ENCODE results near the gene C13orf42.

C13orf42 gene

DNA sequence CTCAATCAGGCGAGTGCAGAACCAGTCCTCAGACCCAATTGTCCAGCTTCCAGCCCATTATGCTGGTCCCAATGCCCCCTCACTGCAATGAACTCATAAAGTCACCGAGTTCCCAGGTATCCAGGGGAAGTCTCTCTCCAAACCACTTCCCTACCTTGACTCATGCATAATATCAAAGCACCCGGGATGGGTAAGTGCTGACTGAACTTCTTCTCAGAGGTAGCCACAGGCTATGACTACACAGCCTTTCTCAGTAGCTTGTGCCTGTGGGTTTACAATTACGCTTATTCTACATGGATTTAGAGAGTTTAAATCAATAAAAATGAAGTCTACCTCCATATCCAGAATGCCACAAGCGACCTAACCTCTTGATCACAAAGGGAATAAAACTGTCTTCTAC lies 1.7 kb upstream of the C13orf42 start:
- Histone ChIP-seq H3K36me3 (ENCODE audit: insufficient read depth, low read length) (no peaks in the 10 kb centered on the region), H3K9me3 (ENCODE audit: low read depth, low read length) (no peaks in the 10 kb centered on the region), H3K4me3 (no peak overlapping the region), H3K27ac (no peak overlapping the region), H3K9ac (ENCODE audit: insufficient read length) (no peak overlapping the region)
- no peak for TF ChIP-seq EZH2 (IDR thresholded peaks at IDR 0.05)
- TF ChIP-seq POLR2AphosphoS5 (IDR thresholded peaks at IDR 0.05; ENCODE audit: borderline replicate concordance, low read depth, low read length): no peak
- no peak for TF ChIP-seq FOXP2 (optimal IDR thresholded peaks at IDR 0.05; ENCODE audit: control extremely low read depth, extremely low read length, insufficient read depth)
- no peak for DNase-seq (ENCODE audit: low read depth, low spot score)

DNA sequence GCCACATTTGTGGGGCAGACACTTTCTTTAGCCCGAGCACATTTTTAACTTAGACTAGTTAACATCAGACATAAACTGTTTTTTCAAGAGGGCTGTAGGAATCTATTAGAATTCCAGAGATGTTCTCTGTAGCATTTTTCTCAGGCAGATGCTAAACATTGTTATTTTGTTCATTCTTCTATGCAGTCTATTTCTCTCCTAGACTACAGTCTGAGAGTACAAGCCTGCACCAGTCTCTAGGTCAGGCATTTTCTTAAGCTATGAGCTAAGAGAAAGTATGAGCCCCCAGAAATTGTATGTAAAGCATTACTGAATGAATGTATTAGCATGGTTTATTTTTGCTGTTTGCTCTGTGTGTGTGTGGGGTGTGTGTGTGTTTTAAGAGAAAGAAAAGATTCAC lies 923 bp upstream of the C13orf42 start:
- TF ChIP-seq FOXP2 (optimal IDR thresholded peaks at IDR 0.05; ENCODE audit: control extremely low read depth, extremely low read length, insufficient read depth) (no peak), EZH2 (IDR thresholded peaks at IDR 0.05) (no peak), POLR2AphosphoS5 (IDR thresholded peaks at IDR 0.05; ENCODE audit: borderline replicate concordance, low read depth, low read length) (no peak)
- DNase-seq (ENCODE audit: low read depth, low spot score): no peak
- Histone ChIP-seq H3K27ac (no peak overlapping the region), H3K9ac (ENCODE audit: insufficient read length) (no peak overlapping the region), H3K9me3 (ENCODE audit: low read depth, low read length) (no peaks in the 10 kb centered on the region), H3K4me3 (no peak overlapping the region), H3K36me3 (ENCODE audit: insufficient read depth, low read length) (no peaks in the 10 kb centered on the region)

DNA sequence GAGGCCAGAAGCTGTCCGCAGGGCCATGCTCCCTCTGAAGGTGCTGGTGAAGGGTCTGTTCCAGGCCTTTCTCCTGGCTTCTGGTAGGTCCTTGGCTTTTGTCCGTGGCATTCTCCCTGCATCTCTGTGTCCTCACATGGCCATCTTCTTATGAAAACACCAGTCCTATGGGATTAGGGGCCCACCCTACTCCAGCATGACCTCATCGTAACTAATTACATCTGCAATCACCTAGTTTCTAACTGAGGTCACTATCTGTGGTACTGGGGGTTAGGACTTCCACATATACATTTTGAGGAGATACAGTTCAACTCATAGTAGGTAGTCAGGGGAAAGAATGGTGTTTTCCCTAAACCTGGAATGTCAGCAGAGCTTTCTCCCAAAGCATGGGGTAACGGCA lies 3.1 kb downstream of the C13orf42 start:
- no peak for DNase-seq (ENCODE audit: low read depth, low spot score)
- no peak overlapping the region for H3K4me3 ChIP-seq
- no peaks in the 10 kb centered on the region for H3K36me3 ChIP-seq (ENCODE audit: insufficient read depth, low read length)
- TF ChIP-seq EZH2 (IDR thresholded peaks at IDR 0.05) (no peak), POLR2AphosphoS5 (IDR thresholded peaks at IDR 0.05; ENCODE audit: borderline replicate concordance, low read depth, low read length) (no peak), FOXP2 (optimal IDR thresholded peaks at IDR 0.05; ENCODE audit: control extremely low read depth, extremely low read length, insufficient read depth) (no peak)
- no peak overlapping the region for H3K9ac ChIP-seq (ENCODE audit: insufficient read length)
- H3K27ac ChIP-seq: no peak overlapping the region
- H3K9me3 ChIP-seq (ENCODE audit: low read depth, low read length): no peaks in the 10 kb centered on the region

DNA sequence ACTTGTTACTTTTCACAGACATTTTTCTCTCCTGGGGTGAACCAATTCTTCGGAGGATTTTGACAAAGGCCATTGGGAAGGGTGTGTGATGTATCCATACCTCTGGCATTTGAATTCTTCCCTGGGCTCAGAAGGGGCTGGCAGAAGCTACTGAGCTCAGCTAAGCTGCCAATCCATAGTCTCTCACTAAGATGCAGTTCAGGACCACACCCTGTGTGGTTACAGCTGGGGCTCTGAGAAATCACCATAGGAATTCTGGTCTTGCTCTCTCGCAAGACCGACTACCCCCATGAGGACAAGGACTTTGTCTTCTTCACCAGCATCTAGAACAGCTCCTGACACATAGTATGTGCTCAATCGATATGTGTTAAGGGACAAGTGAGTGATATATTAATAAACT lies 6.0 kb downstream of the C13orf42 start:
- no peak overlapping the region for H3K27ac ChIP-seq
- TF ChIP-seq POLR2AphosphoS5 (IDR thresholded peaks at IDR 0.05; ENCODE audit: borderline replicate concordance, low read depth, low read length) (no peak), EZH2 (IDR thresholded peaks at IDR 0.05) (no peak), FOXP2 (optimal IDR thresholded peaks at IDR 0.05; ENCODE audit: control extremely low read depth, extremely low read length, insufficient read depth) (no peak)

DNA sequence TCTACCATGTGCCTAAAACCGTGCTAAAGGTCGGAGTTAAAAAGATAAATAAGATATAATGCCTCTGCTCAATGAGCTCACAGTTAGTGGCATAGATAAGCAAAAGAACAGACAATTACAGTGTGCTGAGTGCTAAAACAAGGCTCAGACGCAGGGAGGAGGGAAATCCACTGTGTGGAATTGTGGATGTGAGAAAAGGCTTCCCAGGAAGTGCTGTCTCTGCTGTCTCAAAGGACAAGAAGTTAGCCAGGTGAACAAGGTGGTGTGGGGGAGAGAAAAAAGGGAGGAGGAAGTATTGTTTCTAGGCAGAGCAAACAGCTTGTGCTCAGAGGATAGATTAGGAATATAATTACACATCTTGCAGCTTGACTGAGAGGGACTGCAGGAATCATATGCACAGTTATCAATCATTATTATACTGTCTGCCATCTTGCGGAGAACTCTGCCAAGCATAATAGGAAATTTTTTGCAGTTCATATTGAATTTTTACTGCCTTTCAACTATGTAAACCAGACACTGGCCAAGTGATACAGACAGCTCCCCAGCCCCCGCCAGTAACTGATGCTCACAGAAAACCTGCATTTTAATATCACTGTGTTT lies 9.3 kb downstream of the C13orf42 start:
- DNase-seq (ENCODE audit: low read depth, low spot score): no peak
- no peaks in the 10 kb centered on the region for H3K9me3 ChIP-seq (ENCODE audit: low read depth, low read length)
- no peak for TF ChIP-seq POLR2AphosphoS5 (IDR thresholded peaks at IDR 0.05; ENCODE audit: borderline replicate concordance, low read depth, low read length)
- TF ChIP-seq EZH2 (IDR thresholded peaks at IDR 0.05): no peak
- no peak for TF ChIP-seq FOXP2 (optimal IDR thresholded peaks at IDR 0.05; ENCODE audit: control extremely low read depth, extremely low read length, insufficient read depth)
- no peak overlapping the region for H3K27ac ChIP-seq
- no peaks in the 10 kb centered on the region for H3K36me3 ChIP-seq (ENCODE audit: insufficient read depth, low read length)
- H3K4me3 ChIP-seq: no peak overlapping the region
- no peak overlapping the region for H3K9ac ChIP-seq (ENCODE audit: insufficient read length)

More for the DNA sequence above, 6.0 kb downstream of the C13orf42 start:
- Histone ChIP-seq H3K9me3 (ENCODE audit: low read depth, low read length) (no peaks in the 10 kb centered on the region), H3K9ac (ENCODE audit: insufficient read length) (no peak overlapping the region), H3K4me3 (no peak overlapping the region), H3K36me3 (ENCODE audit: insufficient read depth, low read length) (no peaks in the 10 kb centered on the region)
- no peak for DNase-seq (ENCODE audit: low read depth, low spot score)

DNA sequence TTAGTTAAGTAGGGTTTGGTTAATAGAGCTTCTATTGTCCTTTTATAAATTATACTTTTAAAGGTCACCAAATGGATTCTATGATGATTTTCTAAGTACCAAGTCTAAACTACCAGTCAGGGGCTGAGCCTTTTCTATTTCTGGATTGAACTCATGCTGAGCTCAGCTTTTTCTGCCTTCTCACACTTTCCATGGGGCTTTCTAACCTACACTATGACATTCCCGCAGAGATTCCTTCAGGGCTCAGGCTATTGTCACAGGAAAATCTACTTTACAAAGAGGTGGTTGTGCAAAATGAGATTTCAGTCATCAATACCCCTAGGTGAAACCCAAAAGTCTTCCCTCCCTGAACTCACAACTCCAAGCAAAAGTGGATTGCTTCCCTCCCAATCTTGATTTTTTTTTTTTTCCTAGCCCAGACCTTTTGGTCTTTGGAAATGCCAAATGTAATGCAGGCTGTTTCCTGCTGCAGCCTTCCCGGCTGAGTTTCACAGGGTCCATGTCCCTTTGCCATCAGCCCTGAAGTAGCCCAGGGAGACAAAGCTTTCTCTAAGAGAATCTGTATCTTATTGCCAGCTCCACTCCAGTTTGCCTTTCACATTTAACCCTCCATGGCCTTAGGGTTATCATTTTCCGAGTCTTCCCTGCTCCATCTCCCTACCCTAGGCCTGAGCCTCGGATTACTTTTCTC lies 13.6 kb downstream of the C13orf42 start:
- Histone ChIP-seq H3K9ac (ENCODE audit: insufficient read length) (no peak overlapping the region), H3K4me3 (no peak overlapping the region), H3K27ac (no peak overlapping the region), H3K36me3 (ENCODE audit: insufficient read depth, low read length) (no peaks in the 10 kb centered on the region), H3K9me3 (ENCODE audit: low read depth, low read length) (no peaks in the 10 kb centered on the region)
- no peak for DNase-seq (ENCODE audit: low read depth, low spot score)
- TF ChIP-seq EZH2 (IDR thresholded peaks at IDR 0.05) (no peak), POLR2AphosphoS5 (IDR thresholded peaks at IDR 0.05; ENCODE audit: borderline replicate concordance, low read depth, low read length) (no peak), FOXP2 (optimal IDR thresholded peaks at IDR 0.05; ENCODE audit: control extremely low read depth, extremely low read length, insufficient read depth) (no peak)

DNA sequence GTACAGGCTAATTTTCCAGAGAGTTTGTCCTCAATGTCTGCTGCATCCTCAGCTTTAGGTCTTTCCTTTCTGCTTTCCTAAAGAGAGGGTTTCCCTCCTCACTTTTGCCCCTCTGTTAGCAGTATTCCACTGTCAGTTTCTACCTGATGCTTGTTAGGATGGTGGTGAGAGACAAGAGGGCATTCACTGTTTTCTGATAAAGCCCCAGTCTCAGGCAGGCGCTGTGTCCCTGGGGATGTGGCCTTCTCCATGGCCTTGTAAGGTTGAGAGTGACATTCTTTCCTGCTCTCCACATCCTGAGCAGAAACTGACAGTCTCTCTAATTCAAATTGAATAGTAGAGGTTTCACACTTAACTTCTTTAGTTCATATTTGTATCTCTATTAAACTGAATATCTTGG lies 14.9 kb downstream of the C13orf42 start:
- Histone ChIP-seq H3K4me3 (no peak overlapping the region), H3K36me3 (ENCODE audit: insufficient read depth, low read length) (no peaks in the 10 kb centered on the region), H3K9me3 (ENCODE audit: low read depth, low read length) (no peaks in the 10 kb centered on the region), H3K27ac (no peak overlapping the region), H3K9ac (ENCODE audit: insufficient read length) (no peak overlapping the region)
- no peak for TF ChIP-seq POLR2AphosphoS5 (IDR thresholded peaks at IDR 0.05; ENCODE audit: borderline replicate concordance, low read depth, low read length)
- DNase-seq (ENCODE audit: low read depth, low spot score): no peak

DNA sequence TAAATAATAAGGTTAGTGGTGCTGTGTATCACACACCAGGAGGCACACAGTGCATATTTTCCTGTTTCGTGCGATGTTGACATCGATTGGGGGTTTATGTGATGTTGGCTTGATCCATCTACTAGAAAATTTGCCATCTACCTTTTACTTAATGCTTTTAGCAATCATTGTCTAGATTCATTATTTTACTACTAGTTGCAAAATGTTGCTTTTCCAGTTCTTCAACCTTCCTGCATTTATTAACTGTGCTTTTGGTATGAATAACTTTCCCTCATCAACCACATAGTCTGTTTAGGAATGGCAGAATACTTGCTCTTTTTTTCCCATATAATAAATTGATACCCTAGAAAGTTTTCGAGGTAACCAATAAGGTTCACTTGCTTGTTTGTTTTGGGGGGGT lies 17.5 kb downstream of the C13orf42 start:
- DNase-seq (ENCODE audit: low read depth, low spot score): no peak
- no peak for TF ChIP-seq FOXP2 (optimal IDR thresholded peaks at IDR 0.05; ENCODE audit: control extremely low read depth, extremely low read length, insufficient read depth)
- no peak for TF ChIP-seq EZH2 (IDR thresholded peaks at IDR 0.05)
- no peak for TF ChIP-seq POLR2AphosphoS5 (IDR thresholded peaks at IDR 0.05; ENCODE audit: borderline replicate concordance, low read depth, low read length)
- Histone ChIP-seq H3K36me3 (ENCODE audit: insufficient read depth, low read length) (no peaks in the 10 kb centered on the region), H3K27ac (no peak overlapping the region), H3K9ac (ENCODE audit: insufficient read length) (no peak overlapping the region), H3K4me3 (no peak overlapping the region), H3K9me3 (ENCODE audit: low read depth, low read length) (no peaks in the 10 kb centered on the region)

DNA sequence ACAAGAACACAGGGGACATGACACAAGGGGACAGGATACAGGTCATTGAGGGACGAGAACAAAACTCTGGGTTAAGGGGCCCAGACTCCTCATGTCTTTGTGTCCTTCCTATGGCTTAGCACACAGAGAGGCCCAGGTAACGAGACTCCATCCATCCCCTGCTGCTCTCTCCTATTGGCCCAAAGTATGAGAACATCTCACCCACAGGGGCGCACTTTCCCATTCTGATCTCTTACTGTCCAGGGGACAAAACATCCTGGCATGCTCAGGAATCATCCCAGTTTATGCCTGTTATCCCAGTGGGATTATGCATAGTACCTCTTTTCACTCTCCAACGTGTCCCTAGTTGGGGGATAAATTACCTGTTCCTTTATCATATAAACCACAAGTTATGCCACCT lies 19.2 kb downstream of the C13orf42 start:
- Histone ChIP-seq H3K9ac (ENCODE audit: insufficient read length) (no peak overlapping the region), H3K27ac (no peak overlapping the region)
- DNase-seq (ENCODE audit: low read depth, low spot score): no peak

More for the DNA sequence above, 19.2 kb downstream of the C13orf42 start:
- no peak for TF ChIP-seq EZH2 (IDR thresholded peaks at IDR 0.05)
- no peak for TF ChIP-seq FOXP2 (optimal IDR thresholded peaks at IDR 0.05; ENCODE audit: control extremely low read depth, extremely low read length, insufficient read depth)
- no peak for TF ChIP-seq POLR2AphosphoS5 (IDR thresholded peaks at IDR 0.05; ENCODE audit: borderline replicate concordance, low read depth, low read length)
- H3K4me3 ChIP-seq: no peak overlapping the region
- H3K36me3 ChIP-seq (ENCODE audit: insufficient read depth, low read length): no peaks in the 10 kb centered on the region
- no peaks in the 10 kb centered on the region for H3K9me3 ChIP-seq (ENCODE audit: low read depth, low read length)

All from SK-N-MC (cell line).